PC-9 (cell line): ENCODE results near the gene MAN1C1. TPM values are rescaled to one million over a fixed set of nuclear protein-coding genes. Genes with fewer than 3 reads are reported as not detected.

Experiments used
- BruUV-seq: library from RNA; stranded (reverse); fragments of 400-500 nt; replicated peaks from 2 replicates; lab custom pipeline; 2021; lab: Mats Ljungman, UMichigan
- CTCF ChIA-PET: fragments of 300-600 bp; sonication (Branson Sonifier 250); formaldehyde crosslinking; loops from one replicate; lab custom pipeline; 2022; ENCODE audit warnings: antibody characterized with exemption; lab: Charles Lee
- POLR2A ChIA-PET: fragments of 300-600 bp; sonication (Branson Sonifier 250); formaldehyde crosslinking; loops from one replicate; lab custom pipeline; 2022; ENCODE audit warnings: antibody characterized with exemption; ENCODE audit not compliant: unreplicated experiment; lab: Charles Lee
- DNase-seq, 2 experiments: peaks; one replicate each; pipeline versions ENCODE4 v3.0.0 to v3.0.0-alpha.2; 2015 to 2022; ENCODE audit warnings: mixed read lengths in 1 of 2
- H2AFZ ChIP-seq: fragments of 200-600 bp; sonication (generic); 2 replicates; pipeline ENCODE4 v1.8.1; 2017; ENCODE audit warnings: antibody characterized with exemption
- H3F3A ChIP-seq: fragments of 200-600 bp; sonication (generic); 2 replicates; pipeline ENCODE4 v1.8.1; 2017; ENCODE audit warnings: antibody characterized with exemption, mild to moderate bottlenecking, low read depth; ENCODE audit not compliant: insufficient read depth
- H3K27ac ChIP-seq: fragments of 200-600 bp; sonication (generic); 2 replicates; pipeline ENCODE4 v1.6.1; 2016; ENCODE audit warnings: mixed run types
- H3K27me3 ChIP-seq: fragments of 200-600 bp; sonication (generic); 2 replicates; pipeline ENCODE4 v1.6.1; 2016; ENCODE audit warnings: low read depth, mixed run types; ENCODE audit not compliant: insufficient read depth
- H3K36me3 ChIP-seq: fragments of 200-600 bp; sonication (generic); 2 replicates; pipeline ENCODE4 v1.6.1; 2016; ENCODE audit warnings: low read depth, mixed run types
- H3K4me1 ChIP-seq: fragments of 200-600 bp; sonication (generic); replicated peaks from 2 replicates; pipeline ENCODE4 v1.6.1; 2016; ENCODE audit warnings: mixed run types; ENCODE audit not compliant: insufficient read depth
- H3K4me2 ChIP-seq: fragments of 200-600 bp; sonication (generic); 2 replicates; pipeline ENCODE4 v1.6.1; 2017; ENCODE audit warnings: mixed run types
- H3K4me3 ChIP-seq: fragments of 200-600 bp; sonication (generic); 2 replicates; pipeline ENCODE4 v1.6.1; 2016; ENCODE audit warnings: mixed run types
- H3K79me2 ChIP-seq: fragments of 200-600 bp; sonication (generic); 2 replicates; pipeline ENCODE4 v1.6.1; 2017; ENCODE audit warnings: low read depth, mixed run types
- H3K9me2 ChIP-seq: fragments of 200-600 bp; sonication (generic); 2 replicates; pipeline ENCODE4 v1.8.1; 2017; ENCODE audit warnings: mild to moderate bottlenecking; ENCODE audit not compliant: insufficient read depth
- H3K9me3 ChIP-seq: fragments of 200-600 bp; sonication (generic); 2 replicates; pipeline ENCODE4 v1.8.1; 2016; ENCODE audit warnings: low read depth; ENCODE audit not compliant: insufficient read depth
- H4K20me1 ChIP-seq: fragments of 200-600 bp; sonication (generic); 2 replicates; pipeline ENCODE4 v1.8.1; 2017; ENCODE audit not compliant: insufficient read depth
- CTCF ChIP-seq: fragments of 200-600 bp; sonication (generic); conservative IDR thresholded peaks from 2 replicates; pipeline ENCODE4 v1.6.1; 2017; ENCODE audit warnings: mixed run types, antibody characterized with exemption, mild to moderate bottlenecking, moderate library complexity
- EZH2 ChIP-seq: fragments of 200-600 bp; sonication (generic); IDR thresholded peaks from 2 replicates; pipeline ENCODE4 v1.8.0; 2017; ENCODE audit warnings: antibody characterized with exemption, low read depth
- intact Hi-C: fragments of 100-400 bp; cut with micrococcal nuclease; formaldehyde crosslinking; loops from one replicate; pipeline ENCODE4 v1.10.0; 2022; ENCODE audit not compliant: unreplicated experiment
- total RNA-seq: library from RNA; stranded (reverse); gene quantifications from 2 replicates; pipeline ENCODE4 v1.2.3, GENCODE V29; 2021

MAN1C1 gene
- total RNA-seq, 1 experiment from 2014 or later = 0.41 TPM

GRCh38 chr1:25671929-25672328, 55.3 kb downstream of the MAN1C1 start:
- Histone ChIP-seq H2AFZ (no peak overlapping the region), H3K9me3 (no peaks in the 10 kb centered on the region), H3K4me1 (no peaks in the 10 kb centered on the region), H4K20me1 (no peaks in the 10 kb centered on the region), H3K9me2 (no peaks in the 10 kb centered on the region), H3K4me3 (no peak overlapping the region), H3K4me2 (no peak overlapping the region), H3K27ac (no peak overlapping the region), H3K79me2 (no peaks in the 10 kb centered on the region), H3F3A (no peaks in the 10 kb centered on the region), H3K36me3 (no peaks in the 10 kb centered on the region), H3K27me3 (no peaks in the 10 kb centered on the region)
- CTCF ChIA-PET = no interaction called here
- intact Hi-C loops = no loop called here
- POLR2A ChIA-PET = no interaction called here
- TF ChIP-seq CTCF (no peak), EZH2 (no peak)
- BruUV-seq = no TSS peak
- DNase-seq = no peak

GRCh38 chr1:25672763-25673409, 56.3 kb downstream of the MAN1C1 start:
- no peak overlapping the region for H2AFZ ChIP-seq

GRCh38 chr1:25673456-25673855, 56.9 kb downstream of the MAN1C1 start:
- Histone ChIP-seq H3K4me3 (no peak overlapping the region), H3K4me1 (no peaks in the 10 kb centered on the region), H3K27me3 (no peaks in the 10 kb centered on the region), H3K27ac (no peak overlapping the region), H3K4me2 (no peak overlapping the region), H2AFZ (no peak overlapping the region), H3F3A (no peaks in the 10 kb centered on the region), H3K9me3 (no peaks in the 10 kb centered on the region), H3K9me2 (no peaks in the 10 kb centered on the region), H3K36me3 (no peaks in the 10 kb centered on the region), H4K20me1 (no peaks in the 10 kb centered on the region), H3K79me2 (no peaks in the 10 kb centered on the region)
- BruUV-seq = no TSS peak
- intact Hi-C loops = no loop called here
- ChIA-PET POLR2A (no interaction called here), CTCF (no interaction called here)
- TF ChIP-seq EZH2 (no peak), CTCF (no peak)
- no peak for DNase-seq

More at GRCh38 chr1:25672763-25673409, 56.3 kb downstream of the MAN1C1 start:
- H3K27ac ChIP-seq = no peak overlapping the region
- no peaks in the 10 kb centered on the region for H3K9me3 ChIP-seq
- no peaks in the 10 kb centered on the region for H3K79me2 ChIP-seq
- ChIA-PET POLR2A (no interaction called here), CTCF (no interaction called here)
- TF ChIP-seq EZH2 (no peak), CTCF (no peak)
- no peaks in the 10 kb centered on the region for H3K9me2 ChIP-seq
- no peak for DNase-seq
- H3K4me1 ChIP-seq = no peaks in the 10 kb centered on the region
- intact Hi-C loops = no loop called here
- no peaks in the 10 kb centered on the region for H3K36me3 ChIP-seq
- BruUV-seq = no TSS peak
- no peaks in the 10 kb centered on the region for H4K20me1 ChIP-seq
- no peaks in the 10 kb centered on the region for H3K27me3 ChIP-seq
- no peak overlapping the region for H3K4me3 ChIP-seq
- H3K4me2 ChIP-seq = no peak overlapping the region
- H3F3A ChIP-seq = no peaks in the 10 kb centered on the region
